IPS-18c (cell line): ENCODE results near the gene PLLP.

Source experiments
- H3K4me3 ChIP-seq: 2 replicates; pipeline ENCODE4 v1.7.0; 2013; ENCODE audit warnings: low read depth, mild to moderate bottlenecking, low read length, moderate library complexity; ENCODE audit not compliant: insufficient read depth
- H3K9me3 ChIP-seq: one replicate; pipeline ENCODE4 v1.6.1; 2013; ENCODE audit warnings: mild to moderate bottlenecking, low read length, moderate library complexity; ENCODE audit not compliant: control insufficient read depth, insufficient read depth

Gene PLLP

DNA sequence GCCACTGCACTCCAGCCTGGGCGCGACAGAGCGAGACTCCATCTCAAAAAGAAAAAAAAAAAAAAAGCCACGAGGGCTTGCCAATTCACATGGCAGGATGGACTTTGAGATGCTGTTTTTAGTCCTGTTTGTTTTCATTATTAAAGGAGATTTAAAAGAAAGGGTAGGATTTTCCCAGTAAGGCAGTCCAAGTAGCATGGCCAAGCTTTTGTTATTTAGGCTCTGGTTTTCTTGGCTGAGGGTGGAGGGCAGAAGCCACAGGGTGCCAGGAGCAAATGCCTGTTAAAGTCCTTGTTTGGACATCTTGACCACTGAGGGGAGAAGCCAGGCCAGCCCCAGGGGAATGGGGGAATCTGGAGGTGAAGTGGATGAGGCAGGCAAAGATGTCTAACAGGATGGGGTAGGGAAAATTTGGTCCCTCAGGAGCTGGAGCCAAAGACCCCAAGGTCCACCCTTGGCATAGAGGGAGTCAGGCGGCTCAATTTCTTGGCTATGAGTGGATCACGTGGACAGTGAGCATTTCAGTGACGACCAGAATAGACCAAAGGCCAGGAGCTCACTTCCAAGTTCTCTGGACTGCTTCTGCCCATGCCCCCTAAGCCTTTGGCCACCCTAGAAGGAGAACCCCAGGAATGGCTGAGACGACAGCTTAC lies 20.8 kb upstream of the PLLP start:
- no peak overlapping the region for H3K4me3 ChIP-seq
- no peaks in the 10 kb centered on the region for H3K9me3 ChIP-seq

DNA sequence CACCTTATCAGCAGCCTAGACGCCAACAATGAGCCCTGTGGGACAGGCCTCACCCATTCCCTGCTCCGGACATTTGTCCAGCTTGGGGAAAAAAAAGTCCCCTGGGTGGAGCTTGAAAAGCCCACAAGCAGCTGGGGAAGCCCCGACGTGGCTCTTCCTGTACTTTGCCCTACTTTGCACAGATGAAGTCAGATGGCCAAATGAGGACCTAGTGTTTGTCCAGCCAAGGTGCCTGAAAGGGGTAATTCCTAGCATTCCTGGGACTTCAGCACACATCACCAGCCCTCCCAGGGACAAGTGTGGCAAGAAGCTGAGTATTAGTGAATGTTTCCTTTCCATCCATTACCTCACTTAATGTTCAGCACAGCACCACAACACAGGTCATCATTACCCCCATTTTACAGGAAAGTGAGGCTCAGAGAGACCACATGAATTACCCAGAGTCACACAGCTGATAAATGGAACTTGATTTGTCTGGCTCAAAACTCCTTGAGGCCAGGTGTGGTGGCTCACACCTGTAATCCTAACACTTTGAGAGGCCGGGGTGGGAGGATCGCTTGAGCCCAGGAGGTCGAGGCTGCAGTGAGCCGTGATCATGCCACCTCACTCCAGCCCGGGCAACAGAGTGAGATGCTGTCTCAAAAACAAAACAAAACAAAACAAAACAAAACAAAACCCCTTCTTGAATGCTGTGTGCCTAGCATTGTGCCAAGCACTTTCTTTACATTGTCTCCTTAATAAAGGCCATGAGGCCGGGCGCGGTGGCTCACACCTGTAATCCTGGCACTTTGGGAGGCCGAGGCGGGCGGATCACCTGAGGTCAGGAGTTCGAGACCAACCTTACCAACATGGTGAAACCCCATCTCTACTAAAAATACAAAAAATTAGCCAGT lies 19.9 kb upstream of the PLLP start:
- Histone ChIP-seq H3K9me3 (no peaks in the 10 kb centered on the region), H3K4me3 (no peak overlapping the region)

GRCh38 chr16:57303910-57304168 lies 19.4 kb upstream of the PLLP start:
- no peaks in the 10 kb centered on the region for H3K9me3 ChIP-seq
- no peak overlapping the region for H3K4me3 ChIP-seq

DNA sequence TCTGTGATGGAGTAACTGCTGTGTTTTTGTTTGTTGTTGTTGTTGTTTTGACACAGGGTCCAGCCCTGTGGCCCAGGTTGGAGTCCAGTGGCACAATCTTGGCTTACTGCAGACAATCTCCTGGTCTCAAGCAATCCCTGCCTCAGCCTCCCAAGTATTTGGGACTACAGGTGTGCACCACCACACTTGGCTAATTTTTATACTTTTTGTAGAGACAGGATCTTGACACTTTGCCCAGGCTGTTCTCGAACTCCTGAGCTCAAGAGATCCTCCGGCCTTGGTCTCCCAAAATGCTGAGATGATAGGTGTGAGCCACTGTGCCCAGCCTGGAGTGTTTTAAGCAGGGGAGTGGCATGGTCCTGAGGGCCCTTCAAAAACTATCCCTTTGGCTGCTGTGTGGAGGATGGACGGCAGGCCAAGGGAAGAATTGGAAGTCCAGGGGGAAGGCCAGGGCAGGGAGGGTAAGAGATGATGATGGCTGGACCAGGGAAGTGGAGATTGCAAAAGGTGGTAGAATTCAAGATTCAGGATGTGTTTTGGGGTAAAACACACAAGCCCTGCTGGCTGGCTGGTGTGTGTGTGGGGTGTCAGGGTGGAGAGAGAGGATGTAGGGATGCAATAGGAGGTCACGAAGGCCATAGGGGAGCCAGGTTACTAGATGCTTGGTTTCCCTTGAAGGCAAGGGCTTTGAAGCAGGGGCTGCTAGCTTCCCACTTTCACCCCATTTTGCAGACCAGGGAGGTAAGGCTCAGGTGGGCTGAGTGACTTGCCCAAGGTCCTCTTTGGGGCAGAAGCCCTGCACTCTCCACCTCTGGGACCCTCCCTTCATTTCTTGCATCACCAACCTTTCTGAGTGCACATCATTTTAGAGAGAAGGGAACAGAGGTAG lies 18.8 kb upstream of the PLLP start:
- no peak overlapping the region for H3K4me3 ChIP-seq

GRCh38 chr16:57301126-57301817 lies 16.8 kb upstream of the PLLP start:
- peak overlapping the region; percentile 59; the same call in 1 of the 2 replicates for H3K4me3 ChIP-seq
- H3K9me3 ChIP-seq, result no peaks in the 10 kb centered on the region

More for the DNA sequence above, 18.8 kb upstream of the PLLP start:
- no peaks in the 10 kb centered on the region for H3K9me3 ChIP-seq

DNA sequence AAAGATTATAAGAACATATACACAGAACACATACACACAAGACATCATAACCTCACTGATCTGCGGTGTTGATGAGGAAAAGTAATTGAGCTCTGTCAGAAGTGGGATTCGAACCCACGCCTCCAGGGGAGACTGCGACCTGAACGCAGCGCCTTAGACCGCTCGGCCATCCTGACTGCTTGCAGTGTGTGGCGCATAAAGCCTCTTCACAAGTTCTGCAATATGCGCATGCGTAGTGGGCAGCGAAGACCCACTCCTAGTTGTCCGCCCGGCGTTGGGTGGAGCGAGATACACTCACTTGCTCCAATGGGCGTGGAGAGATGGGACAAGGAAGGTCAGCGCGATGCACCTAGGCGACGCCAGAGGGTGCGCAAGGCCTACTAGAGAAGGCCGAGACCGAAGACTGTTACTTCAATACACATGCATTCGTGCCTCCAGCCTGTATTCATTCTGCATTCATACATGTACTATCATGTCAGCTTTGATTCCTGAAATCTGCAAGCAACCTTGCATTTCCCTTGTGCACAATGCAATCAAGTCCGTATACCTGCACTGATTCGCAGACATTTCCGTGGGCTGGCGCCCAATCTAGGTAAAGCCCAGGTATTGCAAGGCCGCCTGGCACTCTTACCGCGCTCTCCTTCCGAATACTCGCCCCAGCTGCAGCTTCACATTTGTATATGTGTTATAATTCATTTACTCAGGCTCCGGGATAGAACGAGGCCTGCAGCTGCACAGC lies 16.1 kb upstream of the PLLP start:
- Histone ChIP-seq H3K4me3 (peak overlapping the region; percentile 59), H3K9me3 (no peaks in the 10 kb centered on the region)

- peak overlapping the region; percentile 72 for H3K4me3 ChIP-seq
- no peaks in the 10 kb centered on the region for H3K9me3 ChIP-seq
These were observed 15.4 kb upstream of the PLLP start for GRCh38 chr16:57299719-57300386.

DNA sequence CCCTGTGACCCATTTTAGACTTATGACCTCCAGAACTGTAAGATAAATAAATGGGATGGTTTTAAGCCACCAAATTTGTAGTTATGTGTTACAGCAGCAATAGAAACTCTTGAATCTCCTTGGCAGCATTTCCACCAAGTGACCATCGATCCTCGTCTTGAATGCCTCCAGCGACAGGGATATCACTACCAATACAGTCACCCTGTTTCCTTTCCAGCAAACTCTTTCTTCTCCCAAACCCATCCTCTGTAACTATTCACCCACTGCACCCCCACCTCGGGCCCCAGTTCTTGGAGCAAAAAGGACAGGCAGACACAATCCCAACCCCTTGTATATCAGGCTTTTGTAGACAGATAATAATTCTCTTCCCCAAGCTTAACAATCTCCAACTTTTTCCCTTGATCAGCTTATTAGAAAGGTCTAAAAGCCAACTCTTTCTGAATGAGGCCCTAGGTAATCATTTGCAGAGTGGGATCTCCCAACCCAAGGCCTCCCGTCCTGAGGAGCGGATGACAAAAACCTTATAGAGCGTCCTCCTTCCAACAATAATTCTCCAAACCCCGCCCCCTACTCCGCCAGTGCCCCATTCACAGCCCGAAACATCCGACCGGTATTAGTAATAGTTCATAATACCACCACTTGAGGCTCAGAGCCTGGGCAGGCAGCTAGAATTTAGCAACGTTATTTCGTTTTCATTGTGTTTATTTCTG lies 14.7 kb upstream of the PLLP start:
- Histone ChIP-seq H3K9me3 (no peaks in the 10 kb centered on the region), H3K4me3 (peak overlapping the region; percentile 72)

GRCh38 chr16:57297856-57298255 lies 13.4 kb upstream of the PLLP start:
- H3K4me3 ChIP-seq, result no peak overlapping the region
- H3K9me3 ChIP-seq, result no peaks in the 10 kb centered on the region

GRCh38 chr16:57289391-57290257 lies 5.2 kb upstream of the PLLP start:
- Histone ChIP-seq H3K9me3 (no peaks in the 10 kb centered on the region), H3K4me3 (no peak overlapping the region)

- Histone ChIP-seq H3K4me3 (no peak overlapping the region), H3K9me3 (no peaks in the 10 kb centered on the region)
These were observed 907 bp upstream of the PLLP start for GRCh38 chr16:57285379-57285778.

DNA sequence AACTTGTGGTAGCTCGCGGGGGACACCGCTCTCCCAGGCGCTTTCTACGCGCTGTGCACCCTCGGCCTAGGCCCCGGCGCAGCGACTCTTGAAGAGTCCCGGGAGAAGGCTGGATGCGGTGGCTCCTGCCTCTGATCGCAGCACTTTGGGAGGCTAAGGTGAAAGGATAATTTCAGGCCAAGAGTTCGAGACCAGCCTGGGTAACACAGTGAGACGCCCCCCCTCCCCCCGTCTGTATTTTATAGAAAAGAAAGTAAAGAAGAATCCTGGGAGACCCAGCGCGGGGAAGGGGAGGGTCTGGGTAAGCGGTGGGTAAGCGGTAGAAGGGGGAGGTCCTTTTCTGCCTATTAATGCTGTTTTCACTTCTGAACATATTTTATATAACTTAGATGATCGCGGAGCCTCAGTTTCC lies 486 bp upstream of the PLLP start:
- peak overlapping the region; percentile 83 for H3K4me3 ChIP-seq
- no peaks in the 10 kb centered on the region for H3K9me3 ChIP-seq

GRCh38 chr16:57283959-57284208 lies 588 bp downstream of the PLLP start:
- Histone ChIP-seq H3K4me3 (peak overlapping the region; percentile 83), H3K9me3 (no peaks in the 10 kb centered on the region)

DNA sequence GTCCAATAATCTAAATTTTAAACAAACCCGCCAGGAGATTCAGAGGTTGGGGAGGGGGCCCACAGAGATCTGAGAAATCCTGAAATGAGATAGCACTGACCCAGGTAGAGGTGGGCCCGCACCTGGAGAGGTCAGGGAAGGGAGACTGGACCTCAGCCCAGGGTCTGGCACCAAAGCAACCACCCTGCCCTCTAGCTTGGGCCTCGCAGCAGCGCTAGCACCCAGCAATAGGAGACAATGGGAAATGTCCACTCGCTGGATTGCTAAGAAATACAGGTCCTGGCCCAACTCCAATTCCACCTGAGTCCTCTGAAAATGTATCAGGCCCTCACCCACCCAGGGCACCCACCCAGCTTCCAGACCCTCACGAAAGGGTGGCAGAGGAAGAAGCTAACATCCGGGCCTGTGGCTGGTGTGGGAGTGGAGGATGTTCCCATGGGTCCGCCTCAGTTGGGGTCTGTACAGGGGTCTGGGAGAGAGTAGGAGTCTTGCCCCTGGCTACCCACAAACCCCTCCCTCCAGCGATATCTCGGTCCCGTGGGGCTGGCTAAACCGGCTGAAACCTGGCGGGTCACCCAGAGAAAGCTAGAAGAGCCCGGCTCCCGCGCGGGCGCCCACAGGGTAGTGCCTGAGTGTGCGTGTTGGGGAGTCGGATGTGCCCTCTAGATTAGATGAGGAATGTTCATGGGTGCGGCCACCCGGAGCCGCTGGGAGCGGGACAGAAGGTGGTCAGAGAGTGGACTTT lies 1.1 kb downstream of the PLLP start:
- no peaks in the 10 kb centered on the region for H3K9me3 ChIP-seq
- H3K4me3 ChIP-seq, result peak overlapping the region; percentile 83
